ENCODE results near the gene TMOD3. TPM values are rescaled to one million over a fixed set of nuclear protein-coding genes. Genes with fewer than 3 reads are reported as not detected.

The TMOD3 gene
- total and polyA plus RNA-seq, 2 experiments from 2014 or later, result 26.1 to 29.9 TPM

DNA sequence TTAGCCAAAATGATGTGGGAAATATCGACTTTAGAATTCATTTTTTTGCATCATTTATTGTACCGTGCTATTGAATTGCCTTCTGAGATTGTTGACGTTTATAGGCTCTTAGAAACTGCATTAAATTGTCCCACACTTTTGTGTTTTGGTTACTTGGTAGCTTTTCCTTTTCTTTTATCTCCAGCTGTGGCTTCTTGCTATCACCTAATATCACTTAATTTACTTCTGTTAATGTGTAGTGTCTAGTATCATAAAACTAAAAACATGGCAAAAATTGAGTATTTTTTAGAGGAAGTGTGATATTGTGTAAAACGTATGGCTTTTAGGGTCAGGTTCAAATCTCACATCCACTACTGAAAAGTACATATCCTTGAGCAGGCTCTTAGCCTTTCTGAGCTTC, 11.2 kb downstream of the TMOD3 start (continued):
- TF ChIP-seq CTCF (conservative IDR thresholded peaks at IDR 0.05; ENCODE audit: low read depth in 2 of 2) (no peak), JUNB (IDR thresholded peaks at IDR 0.05; ENCODE audit: unreplicated experiment) (no peak), ZNF331 (CRISPR knock-in tag; IDR thresholded peaks at IDR 0.05; ENCODE audit: low read depth) (no peak), NANOG (IDR thresholded peaks at IDR 0.05; ENCODE audit: borderline replicate concordance) (no peak), STAT1 (IDR thresholded peaks at IDR 0.05; ENCODE audit: unreplicated experiment) (no peak), ZNF114 (CRISPR knock-in tag; IDR thresholded peaks at IDR 0.05) (no peak), ETS1 (IDR thresholded peaks at IDR 0.05) (no peak), CREB1 (CRISPR knock-in tag; IDR thresholded peaks at IDR 0.05; ENCODE audit: low read depth) (no peak), POLR2AphosphoS5 (IDR thresholded peaks at IDR 0.05; ENCODE audit: low read depth) (no peak)

- H3K4me1 ChIP-seq (ENCODE audit: insufficient read depth), result peaks cover 53% of the 10 kb centered on the region
- peaks cover 2% of the 10 kb centered on the region for H3K27me3 Mint-ChIP-seq (ENCODE audit: insufficient read depth, low read depth, poor library complexity)
- H3K27ac ChIP-seq (ENCODE audit: low read depth), result no peak overlapping the region; the same call in 1 of the 2 replicates
- peaks cover 65% of the 10 kb centered on the region for H3K4me1 Mint-ChIP-seq
- no peaks in the 10 kb centered on the region for H3F3A ChIP-seq (replicated peaks; ENCODE audit: low read depth)
- H3K9me2 ChIP-seq (ENCODE audit: insufficient read depth), result no peaks in the 10 kb centered on the region
- peaks cover 95% of the 10 kb centered on the region for H3K79me2 ChIP-seq (replicated peaks; ENCODE audit: insufficient read depth)
- no peak overlapping the region; the same call in 1 of the 2 replicates for H3K27ac Mint-ChIP-seq
- H3K4me3 ChIP-seq, result no peak overlapping the region
- peaks cover 29% of the 10 kb centered on the region for H4K20me1 ChIP-seq (replicated peaks; ENCODE audit: insufficient read depth)
- H3K4me2 ChIP-seq, result no peak overlapping the region
- H3K4me3 Mint-ChIP-seq, result no peak overlapping the region
- H3K36me3 ChIP-seq (ENCODE audit: insufficient read depth), result no peaks in the 10 kb centered on the region
- H2AFZ ChIP-seq, result no peak overlapping the region
- H3K9me3 Mint-ChIP-seq, result no peaks in the 10 kb centered on the region
- DNase-seq (ENCODE audit: low spot score), result no peak
- ATAC-seq, result no peak
- H3K27me3 ChIP-seq (ENCODE audit: insufficient read depth), result no peaks in the 10 kb centered on the region
- H3K36me3 Mint-ChIP-seq (ENCODE audit: low read depth), result no peaks in the 10 kb centered on the region
- TF ChIP-seq, protein P1, sequence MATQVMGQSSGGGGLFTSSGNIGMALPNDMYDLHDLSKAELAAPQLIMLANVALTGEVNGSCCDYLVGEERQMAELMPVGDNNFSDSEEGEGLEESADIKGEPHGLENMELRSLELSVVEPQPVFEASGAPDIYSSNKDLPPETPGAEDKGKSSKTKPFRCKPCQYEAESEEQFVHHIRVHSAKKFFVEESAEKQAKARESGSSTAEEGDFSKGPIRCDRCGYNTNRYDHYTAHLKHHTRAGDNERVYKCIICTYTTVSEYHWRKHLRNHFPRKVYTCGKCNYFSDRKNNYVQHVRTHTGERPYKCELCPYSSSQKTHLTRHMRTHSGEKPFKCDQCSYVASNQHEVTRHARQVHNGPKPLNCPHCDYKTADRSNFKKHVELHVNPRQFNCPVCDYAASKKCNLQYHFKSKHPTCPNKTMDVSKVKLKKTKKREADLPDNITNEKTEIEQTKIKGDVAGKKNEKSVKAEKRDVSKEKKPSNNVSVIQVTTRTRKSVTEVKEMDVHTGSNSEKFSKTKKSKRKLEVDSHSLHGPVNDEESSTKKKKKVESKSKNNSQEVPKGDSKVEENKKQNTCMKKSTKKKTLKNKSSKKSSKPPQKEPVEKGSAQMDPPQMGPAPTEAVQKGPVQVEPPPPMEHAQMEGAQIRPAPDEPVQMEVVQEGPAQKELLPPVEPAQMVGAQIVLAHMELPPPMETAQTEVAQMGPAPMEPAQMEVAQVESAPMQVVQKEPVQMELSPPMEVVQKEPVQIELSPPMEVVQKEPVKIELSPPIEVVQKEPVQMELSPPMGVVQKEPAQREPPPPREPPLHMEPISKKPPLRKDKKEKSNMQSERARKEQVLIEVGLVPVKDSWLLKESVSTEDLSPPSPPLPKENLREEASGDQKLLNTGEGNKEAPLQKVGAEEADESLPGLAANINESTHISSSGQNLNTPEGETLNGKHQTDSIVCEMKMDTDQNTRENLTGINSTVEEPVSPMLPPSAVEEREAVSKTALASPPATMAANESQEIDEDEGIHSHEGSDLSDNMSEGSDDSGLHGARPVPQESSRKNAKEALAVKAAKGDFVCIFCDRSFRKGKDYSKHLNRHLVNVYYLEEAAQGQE (IDR thresholded peaks at IDR 0.05; ENCODE audit: unreplicated experiment), result no peak
- no peak for TF ChIP-seq ETS1 (IDR thresholded peaks at IDR 0.05)
- no peak for TF ChIP-seq CREB1 (CRISPR knock-in tag; IDR thresholded peaks at IDR 0.05; ENCODE audit: low read depth)
- no peak for TF ChIP-seq STAT1 (IDR thresholded peaks at IDR 0.05; ENCODE audit: unreplicated experiment)
- TF ChIP-seq ZNF331 (CRISPR knock-in tag; IDR thresholded peaks at IDR 0.05; ENCODE audit: low read depth), result no peak
- TF ChIP-seq NANOG (IDR thresholded peaks at IDR 0.05; ENCODE audit: borderline replicate concordance), result no peak
Measured at GRCh38 chr15:51841406-51842040, 12.1 kb downstream of the TMOD3 start.

Measured in GM23338 (cell line).